DOHH2 (cell line): ENCODE results near the gene GNL3.

ENCODE experiments used
- EZH2phosphoT487 ChIP-seq: fragments of 200-600 bp; sonication (generic); IDR thresholded peaks from 2 replicates; pipeline ENCODE4 v1.6.1; 2017; ENCODE audit warnings: borderline replicate concordance, mild to moderate bottlenecking, antibody characterized with exemption, low read length, moderate library complexity, mixed read lengths
- TF ChIP-seq, protein P1 (sequence below): fragments of 200-600 bp; sonication (generic); IDR thresholded peaks from one replicate; pipeline ENCODE4 v1.5.1; 2014; ENCODE audit warnings: antibody characterized with exemption, mild to moderate bottlenecking, low read depth, low read length; ENCODE audit not compliant: poor library complexity, severe bottlenecking

DNA sequence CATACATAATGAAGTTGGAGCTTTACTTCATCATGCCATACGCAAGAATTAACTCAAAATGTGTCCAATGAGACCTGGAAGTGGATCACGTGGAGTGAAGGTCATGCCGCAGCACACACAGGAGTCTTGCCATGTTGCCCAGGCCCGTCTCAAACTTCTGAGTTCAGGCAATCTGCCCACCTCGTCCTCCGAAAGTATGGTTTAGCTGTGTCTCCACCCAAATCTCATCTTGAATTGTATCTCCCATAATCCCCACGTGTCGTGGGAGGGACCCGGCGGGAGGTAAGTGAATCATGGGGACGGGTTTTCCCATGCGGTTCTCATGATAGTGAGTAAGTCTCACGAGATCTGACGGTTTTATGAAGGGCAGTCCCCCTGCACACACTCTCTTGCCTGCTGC is 45.8 kb downstream of the GNL3 start:
- TF ChIP-seq, protein P1, sequence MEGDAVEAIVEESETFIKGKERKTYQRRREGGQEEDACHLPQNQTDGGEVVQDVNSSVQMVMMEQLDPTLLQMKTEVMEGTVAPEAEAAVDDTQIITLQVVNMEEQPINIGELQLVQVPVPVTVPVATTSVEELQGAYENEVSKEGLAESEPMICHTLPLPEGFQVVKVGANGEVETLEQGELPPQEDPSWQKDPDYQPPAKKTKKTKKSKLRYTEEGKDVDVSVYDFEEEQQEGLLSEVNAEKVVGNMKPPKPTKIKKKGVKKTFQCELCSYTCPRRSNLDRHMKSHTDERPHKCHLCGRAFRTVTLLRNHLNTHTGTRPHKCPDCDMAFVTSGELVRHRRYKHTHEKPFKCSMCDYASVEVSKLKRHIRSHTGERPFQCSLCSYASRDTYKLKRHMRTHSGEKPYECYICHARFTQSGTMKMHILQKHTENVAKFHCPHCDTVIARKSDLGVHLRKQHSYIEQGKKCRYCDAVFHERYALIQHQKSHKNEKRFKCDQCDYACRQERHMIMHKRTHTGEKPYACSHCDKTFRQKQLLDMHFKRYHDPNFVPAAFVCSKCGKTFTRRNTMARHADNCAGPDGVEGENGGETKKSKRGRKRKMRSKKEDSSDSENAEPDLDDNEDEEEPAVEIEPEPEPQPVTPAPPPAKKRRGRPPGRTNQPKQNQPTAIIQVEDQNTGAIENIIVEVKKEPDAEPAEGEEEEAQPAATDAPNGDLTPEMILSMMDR: no peak
- TF ChIP-seq EZH2phosphoT487: no peak
